ENCODE measurements around the gene RAB33B.

DNA sequence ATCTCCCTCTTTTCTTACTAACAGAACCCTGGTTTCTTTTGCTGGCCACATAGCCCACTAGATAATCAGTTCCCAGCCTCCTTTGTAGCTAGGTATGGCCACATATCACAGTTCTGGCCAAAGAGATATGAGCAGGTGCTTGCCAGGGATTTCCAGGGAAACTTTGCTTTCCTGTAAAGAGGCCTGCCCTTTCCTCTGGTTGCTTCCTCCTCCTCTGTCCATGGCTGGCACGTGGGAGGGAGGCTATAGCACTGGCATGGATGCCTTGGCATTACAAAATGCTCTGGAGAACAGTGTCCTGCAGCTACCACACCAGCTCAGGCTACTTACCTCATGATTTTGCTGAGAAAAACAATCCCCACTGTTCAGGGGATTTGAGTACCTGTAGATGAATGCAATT is 27.5 kb downstream of the RAB33B start:
- TF ChIP-seq ZFX (IDR thresholded peaks at IDR 0.05) = no peak
- TF ChIP-seq, protein P1, sequence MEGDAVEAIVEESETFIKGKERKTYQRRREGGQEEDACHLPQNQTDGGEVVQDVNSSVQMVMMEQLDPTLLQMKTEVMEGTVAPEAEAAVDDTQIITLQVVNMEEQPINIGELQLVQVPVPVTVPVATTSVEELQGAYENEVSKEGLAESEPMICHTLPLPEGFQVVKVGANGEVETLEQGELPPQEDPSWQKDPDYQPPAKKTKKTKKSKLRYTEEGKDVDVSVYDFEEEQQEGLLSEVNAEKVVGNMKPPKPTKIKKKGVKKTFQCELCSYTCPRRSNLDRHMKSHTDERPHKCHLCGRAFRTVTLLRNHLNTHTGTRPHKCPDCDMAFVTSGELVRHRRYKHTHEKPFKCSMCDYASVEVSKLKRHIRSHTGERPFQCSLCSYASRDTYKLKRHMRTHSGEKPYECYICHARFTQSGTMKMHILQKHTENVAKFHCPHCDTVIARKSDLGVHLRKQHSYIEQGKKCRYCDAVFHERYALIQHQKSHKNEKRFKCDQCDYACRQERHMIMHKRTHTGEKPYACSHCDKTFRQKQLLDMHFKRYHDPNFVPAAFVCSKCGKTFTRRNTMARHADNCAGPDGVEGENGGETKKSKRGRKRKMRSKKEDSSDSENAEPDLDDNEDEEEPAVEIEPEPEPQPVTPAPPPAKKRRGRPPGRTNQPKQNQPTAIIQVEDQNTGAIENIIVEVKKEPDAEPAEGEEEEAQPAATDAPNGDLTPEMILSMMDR (conservative IDR thresholded peaks at IDR 0.05) = no peak
